ENCODE results near the gene CAMTA1.

DNA sequence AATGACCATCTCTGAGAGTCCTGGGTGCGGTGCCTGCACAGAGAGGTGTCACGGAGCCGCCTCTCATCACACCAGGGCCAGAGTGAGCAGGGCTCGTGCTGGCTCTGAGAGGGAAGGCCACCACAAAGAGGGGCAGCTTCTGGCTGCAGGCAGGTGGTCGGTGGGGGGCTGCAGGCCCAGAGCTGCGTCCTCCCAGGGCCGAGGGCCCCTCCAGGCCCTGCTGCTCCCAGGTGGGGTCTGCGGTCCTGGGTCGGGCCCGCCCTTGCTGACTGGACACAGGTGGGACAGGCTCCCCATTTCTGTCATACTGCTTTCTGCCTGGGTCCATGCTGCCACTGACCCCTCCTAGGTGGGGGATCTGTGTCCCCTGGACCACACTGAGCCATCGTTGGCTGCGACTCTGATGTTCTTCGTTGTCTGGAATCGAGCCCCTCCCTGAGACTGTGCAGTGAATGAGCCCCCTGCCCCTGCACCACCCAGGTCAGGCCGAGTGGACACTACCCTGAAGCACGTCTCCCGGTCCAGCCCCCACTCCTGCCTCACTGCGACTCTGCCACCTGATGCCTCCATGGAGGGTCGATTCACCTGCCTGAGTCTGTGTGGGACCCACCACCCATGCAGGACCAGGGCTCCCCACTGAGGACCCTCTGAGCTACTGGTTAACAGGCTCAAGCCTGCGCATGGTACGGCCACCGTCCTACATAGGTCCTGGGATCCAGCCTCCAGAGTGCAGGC, 653.8 kb downstream of the CAMTA1 start:
- TF ChIP-seq CTCF (tag by site-specific recombination; IDR thresholded peaks at IDR 0.05) (no peak), ZNF600 (tag by site-specific recombination; IDR thresholded peaks at IDR 0.05) (no peak), KLF10 (tag by site-specific recombination; IDR thresholded peaks at IDR 0.05) (no peak), ZNF121 (tag by site-specific recombination; IDR thresholded peaks at IDR 0.05) (no peak), ZNF629 (tag by site-specific recombination; IDR thresholded peaks at IDR 0.05) (no peak), ZNF549 (tag by site-specific recombination; IDR thresholded peaks at IDR 0.05) (no peak), ZBTB26 (tag by site-specific recombination; optimal IDR thresholded peaks at IDR 0.05) (no peak), ZFP37 (tag by site-specific recombination; IDR thresholded peaks at IDR 0.05) (no peak), RBAK (tag by site-specific recombination; IDR thresholded peaks at IDR 0.05) (no peak)

All from HEK293 (cell line).